Measurements from ENCODE around the gene BRD3.

BRD3 gene

GRCh38 chr9:134054891-134055811 is 12.7 kb downstream of the BRD3 start:
- no peak for DNase-seq (ENCODE audit: low read depth in 2 of 2)

GRCh38 chr9:134053941-134054761 is 13.7 kb downstream of the BRD3 start:
- DNase-seq (ENCODE audit: low read depth in 2 of 2): no peak

GRCh38 chr9:134053401-134053871 is 14.4 kb downstream of the BRD3 start:
- DNase-seq (ENCODE audit: low read depth in 2 of 2): no peak

GRCh38 chr9:134052941-134053340 is 14.9 kb downstream of the BRD3 start:
- DNase-seq (ENCODE audit: low read depth in 2 of 2): no peak

GRCh38 chr9:134052491-134052890 is 15.3 kb downstream of the BRD3 start:
- DNase-seq (ENCODE audit: low read depth in 2 of 2): no peak

DNA sequence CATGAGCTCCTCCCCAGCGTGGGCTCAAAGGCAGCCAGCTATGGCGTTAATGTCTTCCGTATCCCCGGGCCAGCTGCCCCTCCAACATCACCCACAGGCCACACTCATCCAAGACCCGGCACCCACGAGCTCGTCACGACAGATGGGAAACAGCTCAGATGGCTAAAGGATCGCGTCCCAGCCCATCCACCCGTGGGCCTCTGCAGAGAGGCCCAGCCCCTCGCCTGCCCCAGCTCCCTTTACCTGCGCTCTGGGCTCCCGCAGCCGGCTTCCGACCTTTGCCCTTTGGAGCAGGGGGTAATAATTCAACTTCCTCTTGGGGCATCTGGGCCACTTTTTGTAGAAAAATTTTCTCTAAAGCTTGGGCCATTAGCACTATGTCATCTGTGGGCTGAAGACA is 16.5 kb downstream of the BRD3 start:
- DNase-seq (ENCODE audit: low read depth in 2 of 2): no peak

- DNase-seq (ENCODE audit: low read depth in 2 of 2): no peak
These were observed 17.1 kb downstream of the BRD3 start for GRCh38 chr9:134050726-134051125.

GRCh38 chr9:134049772-134050588 is 17.8 kb downstream of the BRD3 start:
- no peak for DNase-seq (ENCODE audit: low read depth in 2 of 2)

GRCh38 chr9:134049236-134049635 is 18.6 kb downstream of the BRD3 start:
- DNase-seq (ENCODE audit: low read depth in 2 of 2): no peak

- no peak for DNase-seq (ENCODE audit: low read depth in 2 of 2)
These were observed 19.3 kb downstream of the BRD3 start for GRCh38 chr9:134048582-134048968.

- DNase-seq (ENCODE audit: low read depth in 2 of 2): no peak
These were observed 19.8 kb downstream of the BRD3 start for GRCh38 chr9:134047868-134048581.

- no peak for DNase-seq (ENCODE audit: low read depth in 2 of 2)
These were observed 20.7 kb downstream of the BRD3 start for GRCh38 chr9:134046894-134047681.

- DNase-seq (ENCODE audit: low read depth in 2 of 2): no peak
These were observed 21.8 kb downstream of the BRD3 start for GRCh38 chr9:134045841-134046544.

DNA sequence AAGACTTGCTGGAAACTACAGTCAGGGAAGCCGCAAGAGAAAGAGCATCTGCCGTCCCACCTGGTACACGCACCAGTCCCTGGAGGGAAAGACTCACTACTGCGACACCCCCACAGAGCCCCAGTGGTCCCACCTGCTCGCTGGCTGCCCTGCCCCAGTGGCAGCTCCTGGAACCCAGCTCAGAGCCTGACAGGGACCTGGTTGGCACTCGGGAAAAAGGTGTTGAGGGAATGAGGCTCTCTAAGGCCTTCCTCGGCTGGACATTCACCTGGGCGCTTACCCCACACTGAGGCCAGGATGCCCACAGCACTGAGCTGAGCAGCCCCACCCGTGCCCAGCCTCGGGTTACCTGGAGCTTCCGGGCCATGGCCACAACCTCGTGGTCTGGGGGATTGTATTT is 22.9 kb downstream of the BRD3 start:
- DNase-seq (ENCODE audit: low read depth in 2 of 2): no peak

GRCh38 chr9:134043531-134043988 is 24.3 kb downstream of the BRD3 start:
- DNase-seq (ENCODE audit: low read depth in 2 of 2): no peak

GRCh38 chr9:134041649-134041962 is 26.2 kb downstream of the BRD3 start:
- DNase-seq (ENCODE audit: low read depth in 2 of 2): no peak

GRCh38 chr9:134040781-134041648 is 26.8 kb downstream of the BRD3 start:
- no peak for DNase-seq (ENCODE audit: low read depth in 2 of 2)

DNA sequence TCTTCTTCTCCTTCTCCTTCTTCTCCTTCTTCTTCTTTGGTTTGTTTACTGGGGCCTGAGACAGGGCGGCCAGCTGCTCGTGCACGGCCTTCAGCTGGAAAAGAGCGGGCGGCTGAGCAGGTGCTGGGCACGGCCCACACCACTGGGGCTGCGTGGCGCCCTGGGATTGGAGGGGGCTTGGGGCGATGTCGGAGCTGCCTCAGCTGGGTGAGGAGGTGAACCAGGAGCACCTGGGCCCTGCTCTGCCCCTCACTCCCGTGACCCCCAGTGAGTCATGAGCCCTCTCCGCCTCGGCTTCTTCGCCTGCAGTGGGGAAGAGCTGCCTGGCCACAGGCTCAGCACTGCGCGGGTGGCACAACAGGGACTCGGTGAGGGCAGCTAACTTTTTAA is 27.7 kb downstream of the BRD3 start:
- DNase-seq (ENCODE audit: low read depth in 2 of 2): no peak
